Fibroblast of upper back skin (primary cell): ENCODE measurements around the gene WDR45B.

Experiments used
- DNase-seq: peaks from one replicate; pipeline ENCODE4 v3.0.0-alpha.2; 2013

WDR45B gene

GRCh38 chr17:82675476-82676245, 27.4 kb upstream of the WDR45B start:
- no peak for DNase-seq

GRCh38 chr17:82674656-82675475, 26.6 kb upstream of the WDR45B start:
- DNase-seq = no peak

GRCh38 chr17:82670661-82671450, 22.6 kb upstream of the WDR45B start:
- DNase-seq = no peak

- DNase-seq = peak; percentile 49
Observed at GRCh38 chr17:82668631-82669099, 20.4 kb upstream of the WDR45B start.

- DNase-seq = no peak
Observed at GRCh38 chr17:82668024-82668630, 19.9 kb upstream of the WDR45B start.

GRCh38 chr17:82667668-82668000, 19.4 kb upstream of the WDR45B start:
- DNase-seq = no peak

- no peak for DNase-seq
Observed at GRCh38 chr17:82666931-82667667, 18.9 kb upstream of the WDR45B start.

- DNase-seq = no peak
Observed at GRCh38 chr17:82665891-82666290, 17.6 kb upstream of the WDR45B start.

- DNase-seq = no peak
Observed at GRCh38 chr17:82665217-82665616, 17.0 kb upstream of the WDR45B start.

GRCh38 chr17:82664701-82665182, 16.5 kb upstream of the WDR45B start:
- DNase-seq = no peak

- no peak for DNase-seq
Observed at GRCh38 chr17:82664276-82664575, 16.0 kb upstream of the WDR45B start.

GRCh38 chr17:82663381-82664275, 15.4 kb upstream of the WDR45B start:
- DNase-seq = no peak

- DNase-seq = no peak
Observed at GRCh38 chr17:82662711-82663261, 14.5 kb upstream of the WDR45B start.

- DNase-seq = no peak
Observed at GRCh38 chr17:82661717-82662683, 13.8 kb upstream of the WDR45B start.

- DNase-seq = no peak
Observed at GRCh38 chr17:82659886-82660285, 11.6 kb upstream of the WDR45B start.

- DNase-seq = no peak
Observed at GRCh38 chr17:82658796-82659452, 10.7 kb upstream of the WDR45B start.

- no peak for DNase-seq
Observed at GRCh38 chr17:82658331-82658730, 10.1 kb upstream of the WDR45B start.

- DNase-seq = no peak
Observed at GRCh38 chr17:82657926-82658325, 9.7 kb upstream of the WDR45B start.

GRCh38 chr17:82656266-82656665, 8.0 kb upstream of the WDR45B start:
- DNase-seq = no peak
